ENCODE measurements around the gene CAMKMT. TPM values are rescaled to one million over a fixed set of nuclear protein-coding genes. Genes with fewer than 3 reads are reported as not detected.
A peak's percentile ranks its signal among the peaks of the same experiment; 100 is the strongest.

The CAMKMT gene
- total RNA-seq, 1 experiment from 2014 or later = 17.4 TPM

GRCh38 chr2:44787663-44788062 lies 425.9 kb downstream of the CAMKMT start:
- no peak overlapping the region for H3K27ac ChIP-seq (ENCODE audit: insufficient read length, low read depth, low read length)
- H4K20me1 ChIP-seq (ENCODE audit: control insufficient read depth, insufficient read depth, insufficient read length) = no peaks in the 10 kb centered on the region
- no peak overlapping the region for H2AFZ ChIP-seq (ENCODE audit: low read length)
- Mint-ChIP-seq H3K36me3 (ENCODE audit: insufficient read depth in 1 of 3, low read depth in 3 of 3) (peaks cover 4 to 31% (median 11%) of the 10 kb centered on the region in 3 experiments; a peak in 6 of 7 replicates), H3K4me1 (peaks cover 47 to 51% of the 10 kb centered on the region in 2 experiments), H3K9me3 (peaks cover 13 to 15% of the 10 kb centered on the region in 2 experiments), H3K4me3 (0 out of 5 replicates have a peak overlapping the region, but pooled peaks of 1 of the 2 experiments have one; percentile 39), H3K27me3 (ENCODE audit: low read depth) (peaks cover 12% of the 10 kb centered on the region), H3K27ac (peak overlapping the region in 1 of 3 experiments; percentile 62; a peak in 1 of 7 replicates)
- H4K91ac ChIP-seq (ENCODE audit: insufficient read length, low read depth, low read length) = no peak overlapping the region
- no peak overlapping the region for H2BK20ac ChIP-seq (ENCODE audit: low read depth, low read length, poor library complexity, severe bottlenecking)
- H4K8ac ChIP-seq (replicated peaks; ENCODE audit: insufficient read length, low read depth, low read length) = no peak overlapping the region
- no peak for DNase-seq
- no peak overlapping the region for H3K14ac ChIP-seq (ENCODE audit: insufficient read depth, low read length)
- H3K9me3 ChIP-seq (ENCODE audit: control insufficient read depth, low read depth, low read length) = no peaks in the 10 kb centered on the region
- no peaks in the 10 kb centered on the region for H3K79me2 ChIP-seq (ENCODE audit: insufficient read depth, low read length)
- H2BK5ac ChIP-seq (ENCODE audit: insufficient read length, low read length) = no peak overlapping the region
- no peak overlapping the region for H2BK12ac ChIP-seq (ENCODE audit: insufficient read length, low read depth, low read length)
- no peak overlapping the region for H3K23ac ChIP-seq (ENCODE audit: insufficient read length, low read depth, low read length)
- no peak overlapping the region for H3K18ac ChIP-seq (ENCODE audit: insufficient read length, low read depth, low read length)
- no peak overlapping the region for H2BK15ac ChIP-seq (ENCODE audit: low read depth, low read length)
- H3K56ac ChIP-seq (ENCODE audit: insufficient read length, low read depth, low read length) = no peak overlapping the region
- no peak overlapping the region for H2BK120ac ChIP-seq (ENCODE audit: low read depth, low read length, poor library complexity, severe bottlenecking)
- no peak for TF ChIP-seq CTCF (conservative IDR thresholded peaks at IDR 0.05)
- no peak overlapping the region for H4K5ac ChIP-seq (ENCODE audit: insufficient read length, low read depth, low read length)
- no CpG with 5 or more reads among the region's 6 CpGs for WGBS (ENCODE audit: extremely low coverage, insufficient read length, low lambda C conversion rate)
- no peak overlapping the region for H3K9ac ChIP-seq (ENCODE audit: extremely low read depth, insufficient read length, low read length)
- no peaks in the 10 kb centered on the region for H3K79me1 ChIP-seq (ENCODE audit: insufficient read depth, low read depth, low read length, poor library complexity, severe bottlenecking)
- H3K4me2 ChIP-seq (ENCODE audit: insufficient read depth, insufficient read length, low read length) = no peak overlapping the region
- no peak overlapping the region for H3T11ph ChIP-seq (ENCODE audit: low read length)
- no peak overlapping the region for H2AK5ac ChIP-seq (ENCODE audit: insufficient read length, low read length)
- no peak overlapping the region for H3K4ac ChIP-seq (ENCODE audit: low read depth, low read length)
- H3K27me3 ChIP-seq (ENCODE audit: insufficient read depth, low read length) = no peaks in the 10 kb centered on the region
- H3K23me2 ChIP-seq (ENCODE audit: insufficient read length, low read depth, low read length, poor library complexity, severe bottlenecking) = no peaks in the 10 kb centered on the region
- H3K4me1 ChIP-seq (ENCODE audit: insufficient read depth, low read length) = peaks cover 3% of the 10 kb centered on the region; the same call in 1 of the 2 replicates

Measured in H9 (cell line).